AG04450 (cell line): ENCODE data around the gene BRD4. TPM values are rescaled to one million over a fixed set of nuclear protein-coding genes. Genes with fewer than 3 reads are reported as not detected.

Experiments
- CTCF ChIA-PET: fragments of 300-600, 350-600 bp; formaldehyde crosslinking; extraction: SDS; loops from one replicate; lab custom pipeline; 2022; ENCODE audit warnings: antibody characterized with exemption, inconsistent platforms; lab: Charles Lee
- POLR2A ChIA-PET: fragments of 350-600 bp; formaldehyde crosslinking; extraction: SDS; loops from one replicate; lab custom pipeline; 2021; ENCODE audit warnings: antibody characterized with exemption, inconsistent platforms; lab: Yijun Ruan, JAX
- DNase-seq: peaks from one replicate; pipeline ENCODE4 v3.0.0-alpha.2; 2011; ENCODE audit warnings: low read depth, low spot score
- H3K27ac ChIP-seq: one replicate; pipeline ENCODE4 v1.5.1; 2012; ENCODE audit warnings: low read depth, low read length, control low read depth
- H3K27me3 ChIP-seq: one replicate; pipeline ENCODE4 v1.6.0; 2012; ENCODE audit warnings: low read length; ENCODE audit not compliant: control insufficient read depth, insufficient read depth
- H3K4me3 ChIP-seq: 2 replicates; pipeline ENCODE4 v1.5.1; 2011; ENCODE audit warnings: mild to moderate bottlenecking, low read depth, low read length, control low read depth
- H3K9me3 ChIP-seq: 2 replicates; pipeline ENCODE4 v1.5.1; 2012; ENCODE audit warnings: low read length; ENCODE audit not compliant: control insufficient read depth, insufficient read depth
- CTCF ChIP-seq: IDR thresholded peaks from 2 replicates; pipeline ENCODE4 v1.5.1; 2011; ENCODE audit warnings: low read depth, low read length, control low read depth, inconsistent platforms
- polyA plus RNA-seq: library from polyadenylated mRNA; depleted of rRNA; stranded (reverse); fragments of >200 nt; gene quantifications from 2 replicates; pipeline ENCODE4 v1.2.3, GENCODE V29; 2011

Gene BRD4
- polyA plus RNA-seq, 1 experiment, result 7.8 TPM

GRCh38 chr19:15318241-15318691, 14.1 kb downstream of the BRD4 start:
- DNase-seq, result no peak
- ChIA-PET CTCF (interaction anchor here (0.6 to 1.2 kb wide), 2 partner anchors 15 to 236 kb away, joined by 3 to 5 read pairs; no protein-coding TSS in a partner anchor), POLR2A (interaction anchor here (1.1 to 1.8 kb wide), 5 partner anchors 9 to 52 kb away, joined by 5 to 19 read pairs (median 8); partner anchors contain the start of gene BRD4)
- Histone ChIP-seq H3K9me3 (no peaks in the 10 kb centered on the region), H3K27me3 (no peaks in the 10 kb centered on the region), H3K4me3 (no peak overlapping the region), H3K27ac (peak overlapping the region; percentile 21)
- no peak for TF ChIP-seq CTCF

- POLR2A ChIA-PET, result interaction anchor here (0.7 to 1.8 kb wide), 7 partner anchors 10 to 67 kb away, joined by 4 to 19 read pairs (median 8); partner anchors contain the start of gene BRD4
- peak; percentile 44 for DNase-seq
- H3K27ac ChIP-seq, result peak overlapping the region; percentile 63
- TF ChIP-seq CTCF, result no peak
- H3K27me3 ChIP-seq, result no peaks in the 10 kb centered on the region
- CTCF ChIA-PET, result interaction anchor here (0.6 to 1.2 kb wide), 5 partner anchors 12 to 237 kb away, joined by 3 to 5 read pairs (median 3); no protein-coding TSS in a partner anchor
- H3K4me3 ChIP-seq, result no peak overlapping the region
- H3K9me3 ChIP-seq, result no peaks in the 10 kb centered on the region
These were observed 14.8 kb downstream of the BRD4 start for GRCh38 chr19:15317392-15318071.

GRCh38 chr19:15316498-15316897, 15.8 kb downstream of the BRD4 start:
- ChIA-PET POLR2A (interaction anchor here (0.6 to 1.8 kb wide), 4 partner anchors 13 to 864 kb away, joined by 3 to 19 read pairs (median 6); no protein-coding TSS in a partner anchor), CTCF (interaction anchor here (0.6 kb wide), 2 partner anchors 11 to 13 kb away, joined by 3 read pairs; no protein-coding TSS in a partner anchor)
- DNase-seq, result peak; percentile 32
- no peaks in the 10 kb centered on the region for H3K27me3 ChIP-seq
- H3K4me3 ChIP-seq, result no peak overlapping the region; the same call in 1 of the 2 replicates
- TF ChIP-seq CTCF, result no peak
- H3K27ac ChIP-seq, result peak overlapping the region; percentile 63
- no peaks in the 10 kb centered on the region for H3K9me3 ChIP-seq

GRCh38 chr19:15315101-15315500, 17.2 kb downstream of the BRD4 start:
- DNase-seq, result no peak
- TF ChIP-seq CTCF, result no peak
- Histone ChIP-seq H3K4me3 (no peak overlapping the region), H3K9me3 (no peaks in the 10 kb centered on the region), H3K27ac (no peak overlapping the region), H3K27me3 (no peaks in the 10 kb centered on the region)
- POLR2A ChIA-PET, result no interaction called here
- CTCF ChIA-PET, result no interaction called here
